A549 (cell line): ENCODE data around the gene NTM. TPM values are rescaled to one million over a fixed set of nuclear protein-coding genes. Genes with fewer than 3 reads are reported as not detected.

Source experiments
- ATAC-seq, 2 experiments: fragments of 200-7000 bp in 1 of 2; fragments of >200 bp in 1 of 2; cut with Nextera tagmentation in 1 of 2; cut with Tn5 transposase in 1 of 2; 3 replicates each; pipeline versions ENCODE4 v1.8.0 to v1.9.1; 2018 to 2020; ENCODE audit warnings: mild to moderate bottlenecking in 1 of 2, moderate library complexity in 1 of 2
- CTCF ChIA-PET: fragments of 300-600 bp; sonication (Branson Sonifier 250); formaldehyde crosslinking; extraction: SDS; loops from one replicate; lab custom pipeline; 2021; ENCODE audit warnings: antibody characterized with exemption, inconsistent platforms; lab: Yijun Ruan, JAX
- POLR2A ChIA-PET: fragments of 350-600 bp; formaldehyde crosslinking; extraction: SDS; loops from one replicate; lab custom pipeline; 2021; ENCODE audit warnings: antibody characterized with exemption, inconsistent platforms; lab: Yijun Ruan, JAX
- DNase-seq, 2 experiments: peaks; one replicate each; pipeline versions ENCODE4 v3.0.0 to v3.0.0-alpha.2; 2011 to 2016; ENCODE audit warnings: low read depth in 1 of 2, low spot score in 1 of 2
- FAIRE-seq: peaks from 2 replicates; lab custom pipeline; 2011; peaks lifted over from hg19 to GRCh38; lab: Jason Lieb, UNC
- H3K27ac ChIP-seq, 2 experiments: fragments of >200 bp; sonication (Bioruptor Twin); formaldehyde crosslinking; 3 replicates each; pipeline ENCODE4 v1.5.1; 2016 to 2017
- H3K4me1 ChIP-seq: fragments of >200 bp; sonication (Bioruptor Twin); formaldehyde crosslinking; 3 replicates; pipeline ENCODE4 v1.6.1; 2016
- H3K4me2 ChIP-seq: fragments of >200 bp; sonication (Bioruptor Twin); formaldehyde crosslinking; 3 replicates; pipeline ENCODE4 v1.6.1; 2016
- H3K4me3 ChIP-seq: fragments of >200 bp; sonication (Bioruptor Twin); formaldehyde crosslinking; 3 replicates; pipeline ENCODE4 v1.5.1; 2016
- H3K9me3 ChIP-seq: fragments of >200 bp; sonication (Bioruptor Twin); formaldehyde crosslinking; 3 replicates; pipeline ENCODE4 v1.6.1; 2016
- CBX2 ChIP-seq: fragments of 200-600 bp; sonication (generic); IDR thresholded peaks from 2 replicates; pipeline ENCODE4 v1.6.1; 2016; ENCODE audit warnings: low read depth, mild to moderate bottlenecking, borderline replicate concordance
- CEBPB ChIP-seq, 2 experiments: fragments of >200 bp in 1 of 2; sonication (Bioruptor Twin) in 1 of 2; formaldehyde crosslinking in 1 of 2; IDR thresholded peaks; 2 replicates each; pipeline ENCODE4 v1.6.1; 2012 to 2016
- EP300 ChIP-seq, 2 experiments: fragments of >200 bp; sonication (Bioruptor Twin); formaldehyde crosslinking; IDR thresholded peaks; 2 replicates in 1 of 2; 3 replicates in 1 of 2; pipeline ENCODE4 v1.6.1; 2016 to 2017
- FOSL2 ChIP-seq, 2 experiments: fragments of 450-650 bp in 1 of 2; fragments of >200 bp in 1 of 2; sonication (Bioruptor Twin) in 1 of 2; formaldehyde crosslinking; IDR thresholded peaks; 2 replicates each; pipeline versions ENCODE4 v1.5.0 to v1.6.1; 2016 to 2020; ENCODE audit warnings: mild to moderate bottlenecking in 1 of 2, moderate library complexity in 1 of 2
- HOXB5 ChIP-seq: fragments of 250-450 bp; sonication (Bioruptor Pico); IDR thresholded peaks from 2 replicates; pipeline ENCODE4 v1.5.0; 2020; ENCODE audit warnings: mild to moderate bottlenecking, moderate library complexity
- MAFK ChIP-seq: fragments of 450-650 bp; IDR thresholded peaks from 2 replicates; pipeline ENCODE4 v1.6.1; 2014; ENCODE audit not compliant: partially characterized antibody
- MYC ChIP-seq: IDR thresholded peaks from 2 replicates; pipeline ENCODE4 v1.6.1; 2012; ENCODE audit warnings: mild to moderate bottlenecking, inconsistent platforms, low read length, improper control_type of control experiment, borderline replicate concordance
- NPAS2 ChIP-seq: fragments of 250-450 bp; sonication (Bioruptor Pico); IDR thresholded peaks from 2 replicates; pipeline ENCODE4 v1.8.0; 2022; ENCODE audit warnings: mild to moderate bottlenecking, moderate library complexity, borderline replicate concordance
- NR3C1 ChIP-seq: fragments of >200 bp; sonication (Bioruptor Twin); formaldehyde crosslinking; IDR thresholded peaks from 3 replicates; pipeline ENCODE4 v1.6.1; 2017
- RAD21 ChIP-seq, 2 experiments: fragments of >200 bp in 1 of 2; sonication (Bioruptor Twin) in 1 of 2; formaldehyde crosslinking in 1 of 2; IDR thresholded peaks in 1 of 2; conservative IDR thresholded peaks in 1 of 2; 2 replicates in 1 of 2; 3 replicates in 1 of 2; pipeline ENCODE4 v1.6.1; 2012 to 2018; ENCODE audit warnings: inconsistent platforms in 1 of 2
- SMC3 ChIP-seq: fragments of >200 bp; sonication (Bioruptor Twin); formaldehyde crosslinking; IDR thresholded peaks from 3 replicates; pipeline ENCODE4 v1.6.1; 2018; ENCODE audit warnings: inconsistent platforms
- TFCP2L1 ChIP-seq: fragments of 250-450 bp; sonication (Bioruptor Pico); IDR thresholded peaks from 2 replicates; pipeline ENCODE4 v1.5.0; 2021; ENCODE audit warnings: mild to moderate bottlenecking
- ZSCAN20 ChIP-seq: fragments of 250-450 bp; sonication (Bioruptor Pico); IDR thresholded peaks from 2 replicates; pipeline ENCODE4 v1.8.0; 2022; ENCODE audit warnings: mild to moderate bottlenecking, moderate library complexity
- WGBS: methylation state at CpG from one replicate; pipeline ENCODE4 v1.1.6; 2017; ENCODE audit errors: missing lambda C conversion rate; 5-methylcytosine and 5-hydroxymethylcytosine counted together
- polyA plus RNA-seq, 4 experiments: library from polyadenylated mRNA; depleted of rRNA in 3 of 4; stranded (reverse); fragments of >200 nt; fragmentation: RNase III in 1 of 4; extraction: RNeasy Plus Mini Kit Qiagen cat#74134 plus additional on column Dnase treatment in 1 of 4; gene quantifications; 2 replicates in 3 of 4; 3 replicates in 1 of 4; pipeline ENCODE4 v1.2.3, GENCODE V29; 2011 to 2017
- TF ChIP-seq, protein P1 (sequence below): IDR thresholded peaks from 2 replicates; pipeline ENCODE4 v1.6.1; 2012; ENCODE audit warnings: low read depth, borderline replicate concordance
- TF ChIP-seq, protein P2 (sequence below): fragments of >200 bp; sonication (Bioruptor Twin); formaldehyde crosslinking; IDR thresholded peaks from 3 replicates; pipeline ENCODE4 v1.5.1; 2016
- TF ChIP-seq, protein P3 (sequence below): fragments of >200 bp; sonication (Bioruptor Twin); formaldehyde crosslinking; IDR thresholded peaks from 3 replicates; pipeline ENCODE4 v1.6.1; 2016

NTM gene
- polyA plus RNA-seq, 2 of the 4 experiments (the other 2 are of a cell fraction), result not detected

DNA sequence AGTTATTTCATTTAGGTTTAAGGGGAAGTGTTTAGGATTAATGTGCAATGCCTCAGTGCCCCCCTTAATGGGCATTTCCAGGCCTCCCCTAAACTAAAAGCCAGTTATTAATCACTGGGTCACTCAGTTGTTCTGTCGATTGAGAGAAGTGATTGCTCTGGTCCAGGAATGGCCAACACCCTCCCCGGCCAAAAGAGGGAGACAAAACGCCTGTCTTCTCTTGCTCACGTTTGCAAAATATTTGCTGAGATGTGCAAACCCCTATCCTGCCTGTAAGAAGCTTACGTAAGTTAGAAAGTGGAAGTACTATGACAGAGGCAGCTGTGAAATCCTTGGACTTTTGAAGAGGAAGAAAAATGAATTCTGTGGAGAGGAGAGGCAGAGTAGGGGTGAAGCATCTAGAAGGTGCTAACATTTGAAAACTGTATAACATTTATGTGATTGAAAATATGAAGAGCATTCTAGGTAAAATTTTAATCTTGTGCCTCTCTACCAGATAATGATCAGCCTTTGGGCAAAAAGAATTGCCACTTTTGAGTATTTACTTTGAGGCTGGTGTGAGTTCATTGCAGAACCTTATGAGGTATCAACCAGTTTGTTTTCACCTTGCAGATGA, 37.7 kb downstream of the NTM start:
- Histone ChIP-seq H3K4me3 (no peak overlapping the region), H3K4me1 (no peaks in the 10 kb centered on the region), H3K9me3 (no peaks in the 10 kb centered on the region), H3K4me2 (no peak overlapping the region), H3K27ac (no peak overlapping the region)
- DNase-seq (peak; percentile 7 to 40), FAIRE-seq (no peak), ATAC-seq (peak in 1 of 2 experiments; percentile 79; a peak in 4 of 6 replicates)
- ChIA-PET POLR2A (no interaction called here), CTCF (interaction anchor here (0.6 to 1.2 kb wide), 5 partner anchors 10 to 259 kb away, joined by 3 read pairs; no protein-coding TSS in a partner anchor)
- TF ChIP-seq, protein P1, sequence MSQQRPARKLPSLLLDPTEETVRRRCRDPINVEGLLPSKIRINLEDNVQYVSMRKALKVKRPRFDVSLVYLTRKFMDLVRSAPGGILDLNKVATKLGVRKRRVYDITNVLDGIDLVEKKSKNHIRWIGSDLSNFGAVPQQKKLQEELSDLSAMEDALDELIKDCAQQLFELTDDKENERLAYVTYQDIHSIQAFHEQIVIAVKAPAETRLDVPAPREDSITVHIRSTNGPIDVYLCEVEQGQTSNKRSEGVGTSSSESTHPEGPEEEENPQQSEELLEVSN, result no peak
- TF ChIP-seq MAFK (peak; percentile 62), EP300 (IDR thresholded peaks at IDR 0.05) (no peak), RAD21 (conservative IDR thresholded peaks at IDR 0.05 in 1 of 2, IDR thresholded peaks at IDR 0.05 in 1 of 2) (peak in 1 of 2 experiments; percentile 50; a peak in 3 of 5 replicates), SMC3 (0 out of 3 replicates have a peak, but pooled peaks have one; percentile 7), FOSL2 (IDR thresholded peaks at IDR 0.05) (no peak), FOSL2 (CRISPR knock-in tag; IDR thresholded peaks at IDR 0.05) (no peak)
- TF ChIP-seq, protein P2, sequence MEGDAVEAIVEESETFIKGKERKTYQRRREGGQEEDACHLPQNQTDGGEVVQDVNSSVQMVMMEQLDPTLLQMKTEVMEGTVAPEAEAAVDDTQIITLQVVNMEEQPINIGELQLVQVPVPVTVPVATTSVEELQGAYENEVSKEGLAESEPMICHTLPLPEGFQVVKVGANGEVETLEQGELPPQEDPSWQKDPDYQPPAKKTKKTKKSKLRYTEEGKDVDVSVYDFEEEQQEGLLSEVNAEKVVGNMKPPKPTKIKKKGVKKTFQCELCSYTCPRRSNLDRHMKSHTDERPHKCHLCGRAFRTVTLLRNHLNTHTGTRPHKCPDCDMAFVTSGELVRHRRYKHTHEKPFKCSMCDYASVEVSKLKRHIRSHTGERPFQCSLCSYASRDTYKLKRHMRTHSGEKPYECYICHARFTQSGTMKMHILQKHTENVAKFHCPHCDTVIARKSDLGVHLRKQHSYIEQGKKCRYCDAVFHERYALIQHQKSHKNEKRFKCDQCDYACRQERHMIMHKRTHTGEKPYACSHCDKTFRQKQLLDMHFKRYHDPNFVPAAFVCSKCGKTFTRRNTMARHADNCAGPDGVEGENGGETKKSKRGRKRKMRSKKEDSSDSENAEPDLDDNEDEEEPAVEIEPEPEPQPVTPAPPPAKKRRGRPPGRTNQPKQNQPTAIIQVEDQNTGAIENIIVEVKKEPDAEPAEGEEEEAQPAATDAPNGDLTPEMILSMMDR, result 0 out of 3 replicates have a peak, but pooled peaks have one; percentile 14
- WGBS, result 14% methylated on average over 5 of the region's 5 CpGs

DNA sequence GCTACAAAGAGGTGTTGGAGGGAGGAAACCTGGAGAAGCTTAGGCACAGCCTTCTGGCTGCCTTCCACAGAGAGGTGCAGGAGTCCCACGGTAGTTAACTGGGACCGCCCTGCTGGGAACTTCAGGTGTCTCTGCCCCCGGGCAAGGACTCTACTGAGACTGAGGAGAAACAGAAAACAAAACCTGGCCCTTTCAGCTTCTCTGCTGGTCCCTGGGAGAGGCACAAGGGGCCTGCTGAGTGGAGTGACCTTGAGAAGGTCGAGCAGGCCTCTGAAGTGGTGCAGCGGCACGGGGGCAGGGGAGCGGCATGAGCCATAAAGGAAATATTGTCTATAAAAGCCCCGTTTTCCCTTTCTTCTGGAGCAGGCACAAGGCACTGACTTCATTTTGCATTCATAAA, 38.9 kb downstream of the NTM start:
- H3K4me1 ChIP-seq, result no peaks in the 10 kb centered on the region
- 35% methylated on average over 7 of the region's 8 CpGs for WGBS
- no peak for TF ChIP-seq CBX2
- no peak for TF ChIP-seq HOXB5 (CRISPR knock-in tag)
- TF ChIP-seq MYC, result no peak
- no peak for TF ChIP-seq ZSCAN20 (CRISPR knock-in tag)
- no peak for TF ChIP-seq MAFK
- TF ChIP-seq FOSL2 (IDR thresholded peaks at IDR 0.05), result no peak
- TF ChIP-seq FOSL2 (CRISPR knock-in tag; IDR thresholded peaks at IDR 0.05), result no peak
- TF ChIP-seq NPAS2 (CRISPR knock-in tag), result no peak
- no peak for TF ChIP-seq NR3C1
- TF ChIP-seq CEBPB (IDR thresholded peaks at IDR 0.05), result no peak
- TF ChIP-seq, all 56 proteins: peak for 0
- Histone ChIP-seq H3K4me3 (no peak overlapping the region), H3K27ac (no peak overlapping the region), H3K4me2 (no peak overlapping the region), H3K9me3 (no peaks in the 10 kb centered on the region)
- ChIA-PET CTCF (interaction anchor here (1.6 kb wide), 1 partner anchor 265 kb away, joined by 5 read pairs; no protein-coding TSS in a partner anchor), POLR2A (no interaction called here)
- no peak for DNase-seq
- FAIRE-seq, result no peak
- ATAC-seq, result no peak

DNA sequence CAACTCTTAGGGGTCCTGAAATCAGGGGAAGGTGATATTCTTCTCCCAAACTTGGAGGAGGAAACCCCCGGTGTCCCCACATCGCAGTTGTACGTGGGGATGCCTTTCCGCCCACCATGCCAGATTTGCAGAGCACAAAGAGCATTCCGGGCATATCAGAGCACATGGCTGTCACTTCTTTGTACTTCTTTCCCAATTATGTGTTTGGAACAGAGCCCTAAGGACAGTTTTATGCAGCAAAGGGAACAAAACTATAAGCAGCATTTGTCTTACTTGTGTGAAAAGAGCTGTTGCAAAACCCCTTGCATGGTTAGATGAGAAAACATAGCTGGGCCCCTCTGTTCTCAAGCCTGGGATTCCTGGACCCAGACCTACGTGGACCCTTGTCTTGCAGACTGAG, 41.2 kb downstream of the NTM start:
- ATAC-seq (no peak), FAIRE-seq (no peak), DNase-seq (no peak)
- Histone ChIP-seq H3K9me3 (no peaks in the 10 kb centered on the region), H3K4me2 (no peak overlapping the region), H3K27ac (no peak overlapping the region), H3K4me1 (no peaks in the 10 kb centered on the region), H3K4me3 (no peak overlapping the region)
- POLR2A ChIA-PET, result no interaction called here
- CTCF ChIA-PET, result no interaction called here
- 17% methylated on average over 6 of the region's 6 CpGs for WGBS
- TF ChIP-seq, protein P3, sequence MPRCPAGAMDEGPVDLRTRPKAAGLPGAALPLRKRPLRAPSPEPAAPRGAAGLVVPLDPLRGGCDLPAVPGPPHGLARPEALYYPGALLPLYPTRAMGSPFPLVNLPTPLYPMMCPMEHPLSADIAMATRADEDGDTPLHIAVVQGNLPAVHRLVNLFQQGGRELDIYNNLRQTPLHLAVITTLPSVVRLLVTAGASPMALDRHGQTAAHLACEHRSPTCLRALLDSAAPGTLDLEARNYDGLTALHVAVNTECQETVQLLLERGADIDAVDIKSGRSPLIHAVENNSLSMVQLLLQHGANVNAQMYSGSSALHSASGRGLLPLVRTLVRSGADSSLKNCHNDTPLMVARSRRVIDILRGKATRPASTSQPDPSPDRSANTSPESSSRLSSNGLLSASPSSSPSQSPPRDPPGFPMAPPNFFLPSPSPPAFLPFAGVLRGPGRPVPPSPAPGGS, result no peak
- no peak for TF ChIP-seq TFCP2L1 (CRISPR knock-in tag)
